GM23338 (cell line): Measurements from ENCODE around the gene LPAR1. TPM values are rescaled to one million over a fixed set of nuclear protein-coding genes. Genes with fewer than 3 reads are reported as not detected.

Source experiments
- ATAC-seq: fragments of 200-7000 bp; cut with Tn5 transposase; 3 replicates; pipeline ENCODE4 v1.9.1; 2020
- DNase-seq: peaks from one replicate; pipeline ENCODE4 v3.0.0-alpha.2; 2015; ENCODE audit warnings: low spot score
- H2AFZ ChIP-seq: fragments of 200-600 bp; sonication (generic); 2 replicates; pipeline ENCODE4 v1.8.0; 2016; ENCODE audit warnings: antibody characterized with exemption, mild to moderate bottlenecking, moderate library complexity
- H3F3A ChIP-seq: fragments of 200-600 bp; sonication (generic); replicated peaks from 2 replicates; pipeline ENCODE4 v1.8.0; 2017; ENCODE audit warnings: antibody characterized with exemption, mixed run types, low read depth
- H3K27ac ChIP-seq: fragments of 200-600 bp; sonication (generic); 2 replicates; pipeline ENCODE4 v1.6.1; 2016; ENCODE audit warnings: low read depth
- H3K27me3 ChIP-seq: fragments of 200-600 bp; sonication (generic); 2 replicates; pipeline ENCODE4 v1.8.0; 2016; ENCODE audit warnings: mild to moderate bottlenecking, mixed run types, moderate library complexity; ENCODE audit not compliant: insufficient read depth
- H3K36me3 ChIP-seq: fragments of 200-600 bp; sonication (generic); 2 replicates; pipeline ENCODE4 v1.8.0; 2016; ENCODE audit warnings: mild to moderate bottlenecking; ENCODE audit not compliant: insufficient read depth
- H3K4me1 ChIP-seq: fragments of 200-600 bp; sonication (generic); 2 replicates; pipeline ENCODE4 v1.8.0; 2016; ENCODE audit warnings: mild to moderate bottlenecking, moderate library complexity; ENCODE audit not compliant: insufficient read depth
- H3K4me2 ChIP-seq: fragments of 200-600 bp; sonication (generic); 2 replicates; pipeline ENCODE4 v1.7.1; 2017; ENCODE audit warnings: mixed run types
- H3K4me3 ChIP-seq: fragments of 200-600 bp; sonication (generic); 2 replicates; pipeline ENCODE4 v1.6.1; 2016; ENCODE audit warnings: mixed run types
- H3K79me2 ChIP-seq: fragments of 200-600 bp; sonication (generic); replicated peaks from 2 replicates; pipeline ENCODE4 v1.8.0; 2017; ENCODE audit warnings: mild to moderate bottlenecking; ENCODE audit not compliant: insufficient read depth
- H3K9me2 ChIP-seq: fragments of 200-600 bp; sonication (generic); 2 replicates; pipeline ENCODE4 v1.8.0; 2017; ENCODE audit not compliant: insufficient read depth
- H4K20me1 ChIP-seq: fragments of 200-600 bp; sonication (generic); replicated peaks from 2 replicates; pipeline ENCODE4 v1.8.0; 2017; ENCODE audit warnings: mild to moderate bottlenecking; ENCODE audit not compliant: insufficient read depth
- H3K27ac Mint-ChIP-seq: 2 replicates; pipeline ENCODE4 v1.8.0; 2020; ENCODE audit warnings: inconsistent platforms, mild to moderate bottlenecking, moderate library complexity, mixed read lengths
- H3K27me3 Mint-ChIP-seq: 3 replicates; pipeline ENCODE4 v1.8.0; 2022; ENCODE audit warnings: low read depth, mild to moderate bottlenecking, moderate library complexity, mixed read lengths, inconsistent platforms; ENCODE audit not compliant: insufficient read depth, poor library complexity
- H3K36me3 Mint-ChIP-seq: 3 replicates; pipeline ENCODE4 v1.8.0; 2021; ENCODE audit warnings: low read depth, mild to moderate bottlenecking, inconsistent platforms, moderate library complexity, mixed read lengths
- H3K4me1 Mint-ChIP-seq: 3 replicates; pipeline ENCODE4 v1.8.0; 2020; ENCODE audit warnings: mild to moderate bottlenecking, inconsistent platforms, mixed read lengths
- H3K4me3 Mint-ChIP-seq: 3 replicates; pipeline ENCODE4 v1.8.0; 2021; ENCODE audit warnings: moderate library complexity, mild to moderate bottlenecking, inconsistent platforms, mixed read lengths
- H3K9me3 Mint-ChIP-seq: 3 replicates; pipeline ENCODE4 v1.8.0; 2020; ENCODE audit warnings: moderate library complexity, mild to moderate bottlenecking, inconsistent platforms, mixed read lengths
- CREB1 ChIP-seq: fragments of 250-450 bp; sonication (Bioruptor Pico); IDR thresholded peaks from 2 replicates; pipeline ENCODE4 v1.5.0; 2020; ENCODE audit warnings: low read depth, mild to moderate bottlenecking, moderate library complexity
- ETS1 ChIP-seq: IDR thresholded peaks from 2 replicates; pipeline ENCODE4 v1.6.1; 2016; ENCODE audit warnings: antibody characterized with exemption
- EZH2 ChIP-seq: fragments of 200-600 bp; sonication (generic); IDR thresholded peaks from one replicate; pipeline ENCODE4 v1.8.0; 2017; ENCODE audit warnings: antibody characterized with exemption, mild to moderate bottlenecking, low read depth; ENCODE audit not compliant: unreplicated experiment
- EZH2phosphoT487 ChIP-seq: fragments of 200-600 bp; sonication (generic); IDR thresholded peaks from one replicate; pipeline ENCODE4 v1.8.1; 2018; ENCODE audit warnings: antibody characterized with exemption; ENCODE audit not compliant: unreplicated experiment
- JUNB ChIP-seq: IDR thresholded peaks from one replicate; pipeline ENCODE4 v1.6.1; 2016; ENCODE audit warnings: antibody characterized with exemption; ENCODE audit not compliant: unreplicated experiment
- NANOG ChIP-seq: IDR thresholded peaks from 2 replicates; pipeline ENCODE4 v1.6.1; 2016; ENCODE audit warnings: antibody characterized with exemption, borderline replicate concordance
- POLR2AphosphoS5 ChIP-seq: IDR thresholded peaks from 2 replicates; pipeline ENCODE4 v1.6.1; 2016; ENCODE audit warnings: antibody characterized with exemption, low read depth
- REST ChIP-seq: IDR thresholded peaks from one replicate; pipeline ENCODE4 v1.6.1; 2018; ENCODE audit warnings: antibody characterized with exemption; ENCODE audit not compliant: unreplicated experiment
- STAT1 ChIP-seq: IDR thresholded peaks from one replicate; pipeline ENCODE4 v1.6.1; 2016; ENCODE audit warnings: antibody characterized with exemption; ENCODE audit not compliant: unreplicated experiment
- ZNF114 ChIP-seq: fragments of 250-450 bp; sonication (Bioruptor Pico); IDR thresholded peaks from 2 replicates; pipeline ENCODE4 v1.5.0; 2020; ENCODE audit warnings: mild to moderate bottlenecking, moderate library complexity
- ZNF331 ChIP-seq: fragments of 250-450 bp; sonication (Bioruptor Pico); IDR thresholded peaks from 2 replicates; pipeline ENCODE4 v1.5.0; 2020; ENCODE audit warnings: low read depth, mild to moderate bottlenecking, moderate library complexity
- polyA plus RNA-seq: library from polyadenylated mRNA; unstranded; fragments of >200 nt; fragmentation: Nextera tagmentation; extraction: Ambion mirVana; gene quantifications from 2 replicates; pipeline ENCODE4 v1.2.1, GENCODE V29; 2016
- total RNA-seq: library from RNA; depleted of rRNA; stranded (reverse); fragments of >200 nt; shearing (Covaris generic); gene quantifications from 2 replicates; pipeline ENCODE4 v1.2.3, GENCODE V29; 2014
- TF ChIP-seq, protein P1 (sequence below), 2 experiments: fragments of 200-600 bp in 1 of 2; sonication (generic) in 1 of 2; conservative IDR thresholded peaks; 2 replicates each; pipeline versions ENCODE4 v1.5.1 to v1.6.1; 2016 to 2017; ENCODE audit warnings: antibody characterized with exemption in 2 of 2, low read depth in 2 of 2, mild to moderate bottlenecking in 2 of 2, moderate library complexity in 1 of 2
- TF ChIP-seq, protein P2 (sequence below): fragments of 250-450 bp; sonication (Bioruptor Pico); IDR thresholded peaks from 2 replicates; pipeline ENCODE4 v1.5.0; 2020; ENCODE audit warnings: mild to moderate bottlenecking, moderate library complexity

LPAR1 gene
- total and polyA plus RNA-seq, 2 experiments from 2014 or later: 1.0 to 3.8 TPM

- Mint-ChIP-seq H3K36me3 (no peaks in the 10 kb centered on the region), H3K4me3 (no peak overlapping the region), H3K27ac (no peak overlapping the region), H3K4me1 (peaks cover 21% of the 10 kb centered on the region), H3K9me3 (no peaks in the 10 kb centered on the region), H3K27me3 (peaks cover 2% of the 10 kb centered on the region)
- no peak overlapping the region for H3K27ac ChIP-seq
- H3K27me3 ChIP-seq: no peaks in the 10 kb centered on the region
- no peak overlapping the region for H3K4me2 ChIP-seq
- no peaks in the 10 kb centered on the region for H3K9me2 ChIP-seq
- no peak for TF ChIP-seq REST
- no peak for TF ChIP-seq JUNB
- TF ChIP-seq ZNF331 (CRISPR knock-in tag): no peak
- no peak for TF ChIP-seq EZH2phosphoT487
- TF ChIP-seq STAT1: no peak
- TF ChIP-seq CREB1 (CRISPR knock-in tag): no peak
- no peak for TF ChIP-seq POLR2AphosphoS5
- TF ChIP-seq EZH2: no peak
- TF ChIP-seq, protein P1, sequence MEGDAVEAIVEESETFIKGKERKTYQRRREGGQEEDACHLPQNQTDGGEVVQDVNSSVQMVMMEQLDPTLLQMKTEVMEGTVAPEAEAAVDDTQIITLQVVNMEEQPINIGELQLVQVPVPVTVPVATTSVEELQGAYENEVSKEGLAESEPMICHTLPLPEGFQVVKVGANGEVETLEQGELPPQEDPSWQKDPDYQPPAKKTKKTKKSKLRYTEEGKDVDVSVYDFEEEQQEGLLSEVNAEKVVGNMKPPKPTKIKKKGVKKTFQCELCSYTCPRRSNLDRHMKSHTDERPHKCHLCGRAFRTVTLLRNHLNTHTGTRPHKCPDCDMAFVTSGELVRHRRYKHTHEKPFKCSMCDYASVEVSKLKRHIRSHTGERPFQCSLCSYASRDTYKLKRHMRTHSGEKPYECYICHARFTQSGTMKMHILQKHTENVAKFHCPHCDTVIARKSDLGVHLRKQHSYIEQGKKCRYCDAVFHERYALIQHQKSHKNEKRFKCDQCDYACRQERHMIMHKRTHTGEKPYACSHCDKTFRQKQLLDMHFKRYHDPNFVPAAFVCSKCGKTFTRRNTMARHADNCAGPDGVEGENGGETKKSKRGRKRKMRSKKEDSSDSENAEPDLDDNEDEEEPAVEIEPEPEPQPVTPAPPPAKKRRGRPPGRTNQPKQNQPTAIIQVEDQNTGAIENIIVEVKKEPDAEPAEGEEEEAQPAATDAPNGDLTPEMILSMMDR (conservative IDR thresholded peaks at IDR 0.05; ENCODE audit: low read depth in 2 of 2): no peak
- TF ChIP-seq ZNF114: no peak
- TF ChIP-seq NANOG: no peak
- TF ChIP-seq, protein P2, sequence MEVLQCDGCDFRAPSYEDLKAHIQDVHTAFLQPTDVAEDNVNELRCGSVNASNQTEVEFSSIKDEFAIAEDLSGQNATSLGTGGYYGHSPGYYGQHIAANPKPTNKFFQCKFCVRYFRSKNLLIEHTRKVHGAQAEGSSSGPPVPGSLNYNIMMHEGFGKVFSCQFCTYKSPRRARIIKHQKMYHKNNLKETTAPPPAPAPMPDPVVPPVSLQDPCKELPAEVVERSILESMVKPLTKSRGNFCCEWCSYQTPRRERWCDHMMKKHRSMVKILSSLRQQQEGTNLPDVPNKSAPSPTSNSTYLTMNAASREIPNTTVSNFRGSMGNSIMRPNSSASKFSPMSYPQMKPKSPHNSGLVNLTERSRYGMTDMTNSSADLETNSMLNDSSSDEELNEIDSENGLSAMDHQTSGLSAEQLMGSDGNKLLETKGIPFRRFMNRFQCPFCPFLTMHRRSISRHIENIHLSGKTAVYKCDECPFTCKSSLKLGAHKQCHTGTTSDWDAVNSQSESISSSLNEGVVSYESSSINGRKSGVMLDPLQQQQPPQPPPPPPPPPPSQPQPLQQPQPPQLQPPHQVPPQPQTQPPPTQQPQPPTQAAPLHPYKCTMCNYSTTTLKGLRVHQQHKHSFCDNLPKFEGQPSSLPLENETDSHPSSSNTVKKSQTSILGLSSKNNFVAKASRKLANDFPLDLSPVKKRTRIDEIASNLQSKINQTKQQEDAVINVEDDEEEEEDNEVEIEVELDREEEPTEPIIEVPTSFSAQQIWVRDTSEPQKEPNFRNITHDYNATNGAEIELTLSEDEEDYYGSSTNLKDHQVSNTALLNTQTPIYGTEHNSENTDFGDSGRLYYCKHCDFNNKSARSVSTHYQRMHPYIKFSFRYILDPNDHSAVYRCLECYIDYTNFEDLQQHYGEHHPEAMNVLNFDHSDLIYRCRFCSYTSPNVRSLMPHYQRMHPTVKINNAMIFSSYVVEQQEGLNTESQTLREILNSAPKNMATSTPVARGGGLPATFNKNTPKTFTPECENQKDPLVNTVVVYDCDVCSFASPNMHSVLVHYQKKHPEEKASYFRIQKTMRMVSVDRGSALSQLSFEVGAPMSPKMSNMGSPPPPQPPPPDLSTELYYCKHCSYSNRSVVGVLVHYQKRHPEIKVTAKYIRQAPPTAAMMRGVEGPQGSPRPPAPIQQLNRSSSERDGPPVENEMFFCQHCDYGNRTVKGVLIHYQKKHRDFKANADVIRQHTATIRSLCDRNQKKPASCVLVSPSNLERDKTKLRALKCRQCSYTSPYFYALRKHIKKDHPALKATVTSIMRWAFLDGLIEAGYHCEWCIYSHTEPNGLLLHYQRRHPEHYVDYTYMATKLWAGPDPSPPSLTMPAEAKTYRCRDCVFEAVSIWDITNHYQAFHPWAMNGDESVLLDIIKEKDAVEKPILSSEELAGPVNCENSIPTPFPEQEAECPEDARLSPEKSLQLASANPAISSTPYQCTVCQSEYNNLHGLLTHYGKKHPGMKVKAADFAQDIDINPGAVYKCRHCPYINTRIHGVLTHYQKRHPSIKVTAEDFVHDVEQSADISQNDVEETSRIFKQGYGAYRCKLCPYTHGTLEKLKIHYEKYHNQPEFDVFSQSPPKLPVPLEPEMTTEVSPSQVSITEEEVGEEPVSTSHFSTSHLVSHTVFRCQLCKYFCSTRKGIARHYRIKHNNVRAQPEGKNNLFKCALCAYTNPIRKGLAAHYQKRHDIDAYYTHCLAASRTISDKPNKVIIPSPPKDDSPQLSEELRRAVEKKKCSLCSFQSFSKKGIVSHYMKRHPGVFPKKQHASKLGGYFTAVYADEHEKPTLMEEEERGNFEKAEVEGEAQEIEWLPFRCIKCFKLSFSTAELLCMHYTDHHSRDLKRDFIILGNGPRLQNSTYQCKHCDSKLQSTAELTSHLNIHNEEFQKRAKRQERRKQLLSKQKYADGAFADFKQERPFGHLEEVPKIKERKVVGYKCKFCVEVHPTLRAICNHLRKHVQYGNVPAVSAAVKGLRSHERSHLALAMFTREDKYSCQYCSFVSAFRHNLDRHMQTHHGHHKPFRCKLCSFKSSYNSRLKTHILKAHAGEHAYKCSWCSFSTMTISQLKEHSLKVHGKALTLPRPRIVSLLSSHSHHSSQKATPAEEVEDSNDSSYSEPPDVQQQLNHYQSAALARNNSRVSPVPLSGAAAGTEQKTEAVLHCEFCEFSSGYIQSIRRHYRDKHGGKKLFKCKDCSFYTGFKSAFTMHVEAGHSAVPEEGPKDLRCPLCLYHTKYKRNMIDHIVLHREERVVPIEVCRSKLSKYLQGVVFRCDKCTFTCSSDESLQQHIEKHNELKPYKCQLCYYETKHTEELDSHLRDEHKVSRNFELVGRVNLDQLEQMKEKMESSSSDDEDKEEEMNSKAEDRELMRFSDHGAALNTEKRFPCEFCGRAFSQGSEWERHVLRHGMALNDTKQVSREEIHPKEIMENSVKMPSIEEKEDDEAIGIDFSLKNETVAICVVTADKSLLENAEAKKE: no peak
- no peak for TF ChIP-seq ETS1
- no peaks in the 10 kb centered on the region for H4K20me1 ChIP-seq
- H3F3A ChIP-seq: no peaks in the 10 kb centered on the region
- no peaks in the 10 kb centered on the region for H3K79me2 ChIP-seq
- DNase-seq (no peak), ATAC-seq (no peak)
- H3K4me3 ChIP-seq: no peak overlapping the region
- H3K36me3 ChIP-seq: no peaks in the 10 kb centered on the region
- H2AFZ ChIP-seq: no peak overlapping the region
- H3K4me1 ChIP-seq: peaks cover 13% of the 10 kb centered on the region; the same call in 1 of the 2 replicates
Measured at GRCh38 chr9:110949081-110949480, 89.2 kb downstream of the LPAR1 start.
